ENCODE measurements around the gene NRG2.

Gene NRG2

DNA sequence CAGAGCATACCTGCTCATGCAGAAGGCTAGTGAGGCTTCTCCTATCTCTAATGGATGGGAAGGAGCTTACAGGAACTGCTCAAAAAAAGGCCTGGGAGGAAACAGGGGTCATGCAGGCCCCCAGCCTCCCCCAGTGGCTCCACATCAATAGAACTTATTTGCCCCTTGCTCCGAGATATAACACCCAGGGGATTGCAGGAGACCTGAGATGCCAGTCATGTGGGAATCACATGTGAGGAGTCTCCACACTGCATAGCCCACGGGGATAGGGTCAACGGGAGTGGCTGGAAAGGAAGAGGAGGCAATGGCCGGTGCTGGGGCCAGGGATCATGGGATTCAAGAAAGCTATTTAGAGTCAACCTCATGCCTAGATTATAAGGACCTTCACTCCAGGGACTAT lies 76.2 kb downstream of the NRG2 start:
- TF ChIP-seq, protein P1, sequence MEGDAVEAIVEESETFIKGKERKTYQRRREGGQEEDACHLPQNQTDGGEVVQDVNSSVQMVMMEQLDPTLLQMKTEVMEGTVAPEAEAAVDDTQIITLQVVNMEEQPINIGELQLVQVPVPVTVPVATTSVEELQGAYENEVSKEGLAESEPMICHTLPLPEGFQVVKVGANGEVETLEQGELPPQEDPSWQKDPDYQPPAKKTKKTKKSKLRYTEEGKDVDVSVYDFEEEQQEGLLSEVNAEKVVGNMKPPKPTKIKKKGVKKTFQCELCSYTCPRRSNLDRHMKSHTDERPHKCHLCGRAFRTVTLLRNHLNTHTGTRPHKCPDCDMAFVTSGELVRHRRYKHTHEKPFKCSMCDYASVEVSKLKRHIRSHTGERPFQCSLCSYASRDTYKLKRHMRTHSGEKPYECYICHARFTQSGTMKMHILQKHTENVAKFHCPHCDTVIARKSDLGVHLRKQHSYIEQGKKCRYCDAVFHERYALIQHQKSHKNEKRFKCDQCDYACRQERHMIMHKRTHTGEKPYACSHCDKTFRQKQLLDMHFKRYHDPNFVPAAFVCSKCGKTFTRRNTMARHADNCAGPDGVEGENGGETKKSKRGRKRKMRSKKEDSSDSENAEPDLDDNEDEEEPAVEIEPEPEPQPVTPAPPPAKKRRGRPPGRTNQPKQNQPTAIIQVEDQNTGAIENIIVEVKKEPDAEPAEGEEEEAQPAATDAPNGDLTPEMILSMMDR (conservative IDR thresholded peaks at IDR 0.05; ENCODE audit: low read depth, low read length) = no peak
- no peak for DNase-seq (ENCODE audit: low read depth)
- no peak overlapping the region for H3K4me3 ChIP-seq (ENCODE audit: low read length)

DNA sequence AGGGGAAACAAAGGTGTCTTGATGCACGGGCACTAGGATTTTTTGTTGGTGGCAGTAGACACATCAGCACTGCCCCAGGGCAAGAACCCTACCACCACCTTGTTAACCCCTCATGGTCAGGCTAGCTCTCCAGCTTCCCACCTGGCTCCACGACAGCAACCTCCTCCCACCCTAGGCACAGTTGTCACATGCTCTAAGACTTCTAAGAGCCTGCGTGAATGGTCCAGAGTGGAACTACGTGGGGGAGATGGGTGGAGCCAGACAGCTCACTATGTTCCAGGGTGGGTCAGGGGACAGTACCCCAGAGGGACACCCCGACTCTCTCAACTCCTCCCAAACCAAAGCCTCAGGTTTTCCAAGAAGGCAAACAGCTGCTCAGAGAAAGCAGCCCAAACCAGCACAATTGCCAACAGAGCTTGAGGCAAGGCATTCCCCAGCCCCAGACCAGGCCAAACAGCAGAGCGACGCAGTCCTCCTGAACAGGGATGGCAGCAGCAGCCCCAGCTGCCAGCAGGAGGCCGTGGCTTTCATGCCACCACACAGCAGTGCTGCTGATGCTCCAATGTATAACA lies 78.0 kb downstream of the NRG2 start:
- no peak for DNase-seq (ENCODE audit: low read depth)
- TF ChIP-seq, protein P1 (conservative IDR thresholded peaks at IDR 0.05; ENCODE audit: low read depth, low read length) = no peak
- H3K4me3 ChIP-seq (ENCODE audit: low read length) = no peak overlapping the region

DNA sequence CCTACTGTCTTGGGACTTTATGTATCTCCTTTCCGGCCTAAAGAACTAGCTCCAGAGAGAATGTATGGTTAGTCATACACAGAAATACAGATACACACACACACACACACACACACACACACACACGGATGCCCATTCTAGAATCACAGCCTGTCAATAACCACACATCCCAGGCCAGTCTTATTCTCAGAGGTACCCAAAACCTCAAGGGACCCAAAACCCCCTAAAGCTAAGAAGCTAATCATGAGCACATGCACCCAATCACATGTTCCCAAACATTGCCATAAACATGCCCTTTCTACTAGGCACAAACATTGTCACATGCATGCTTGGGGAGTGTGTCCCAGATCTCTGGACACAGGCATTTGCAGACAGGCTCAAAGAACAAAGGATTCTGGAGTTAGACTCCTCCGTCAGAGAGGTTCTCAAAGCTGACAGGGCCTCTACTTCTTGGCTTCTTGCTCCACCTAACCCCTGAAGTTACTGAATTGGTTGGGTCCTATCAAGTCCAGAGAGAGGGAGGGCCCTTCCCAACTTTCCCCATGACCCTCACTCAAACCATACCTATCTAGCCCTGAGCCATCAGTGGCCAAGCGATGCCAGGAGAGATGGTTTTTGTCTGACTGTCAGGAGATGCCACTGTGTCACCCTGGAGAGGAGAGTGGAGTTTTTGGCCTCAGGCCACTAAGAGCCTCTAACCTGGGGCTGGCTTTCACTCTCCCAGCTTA lies 78.7 kb downstream of the NRG2 start:
- TF ChIP-seq, protein P1 (conservative IDR thresholded peaks at IDR 0.05; ENCODE audit: low read depth, low read length) = no peak
- no peak for DNase-seq (ENCODE audit: low read depth)
- H3K4me3 ChIP-seq (ENCODE audit: low read length) = no peak overlapping the region

DNA sequence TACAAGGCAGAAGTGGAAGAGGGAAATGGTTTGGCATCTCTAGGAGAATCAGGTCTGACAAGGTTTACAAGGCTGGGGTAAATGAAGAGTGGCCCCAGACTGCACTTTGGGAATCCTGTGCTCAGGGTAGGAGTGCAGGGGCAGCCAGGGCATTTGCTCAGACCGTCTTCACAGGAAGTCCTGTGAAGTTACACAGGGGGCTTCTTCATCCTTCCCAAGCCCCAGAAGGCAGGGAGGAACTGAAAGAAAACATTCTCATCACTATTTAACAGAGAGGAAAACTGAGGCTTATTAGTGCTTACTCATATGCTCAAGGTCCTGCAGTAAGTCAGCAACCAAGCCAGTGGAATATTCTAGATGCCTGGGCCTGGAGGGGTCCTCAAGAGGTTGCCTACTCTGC lies 80.7 kb downstream of the NRG2 start:
- no peak for DNase-seq (ENCODE audit: low read depth)

DNA sequence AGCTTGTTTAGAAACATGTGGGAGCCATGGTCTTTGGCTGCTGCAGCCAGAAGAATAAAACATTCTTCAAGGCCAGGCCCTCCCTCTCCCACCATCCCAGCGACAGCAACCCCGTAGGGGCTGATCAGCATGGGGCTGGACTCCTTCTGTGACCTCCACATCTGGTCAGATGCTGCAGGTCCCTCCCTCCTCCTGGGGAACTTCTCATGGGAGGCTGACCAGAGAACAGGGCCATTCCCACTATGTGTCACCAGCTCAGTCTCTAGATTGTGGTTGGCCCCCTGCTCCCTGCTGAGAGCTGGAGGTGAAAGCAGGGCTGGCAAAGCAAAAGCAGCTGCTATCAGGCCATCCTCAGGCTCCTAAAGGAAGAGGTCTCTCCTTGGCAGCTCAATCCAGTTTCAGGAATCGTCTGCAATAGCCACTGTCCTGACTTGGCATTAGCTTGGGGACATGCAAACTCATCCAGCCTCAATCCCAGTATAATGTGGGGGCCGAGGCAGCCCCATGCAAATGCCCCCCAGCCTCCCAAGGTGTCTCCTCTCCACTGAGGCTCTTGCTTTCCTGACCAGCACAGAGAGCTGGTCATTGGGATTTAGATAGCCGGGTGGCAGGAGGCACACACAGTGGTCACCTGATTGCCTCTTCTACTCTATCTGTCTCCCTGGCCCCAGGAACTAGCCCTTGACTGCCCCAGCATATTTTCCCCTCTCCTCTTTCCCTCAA lies 81.5 kb downstream of the NRG2 start:
- no peak overlapping the region for H3K4me3 ChIP-seq (ENCODE audit: low read length)
- TF ChIP-seq, protein P1 (conservative IDR thresholded peaks at IDR 0.05; ENCODE audit: low read depth, low read length) = no peak
- DNase-seq (ENCODE audit: low read depth) = no peak

More for the DNA sequence above, 80.7 kb downstream of the NRG2 start:
- TF ChIP-seq, protein P1 (conservative IDR thresholded peaks at IDR 0.05; ENCODE audit: low read depth, low read length) = no peak
- no peak overlapping the region for H3K4me3 ChIP-seq (ENCODE audit: low read length)

DNA sequence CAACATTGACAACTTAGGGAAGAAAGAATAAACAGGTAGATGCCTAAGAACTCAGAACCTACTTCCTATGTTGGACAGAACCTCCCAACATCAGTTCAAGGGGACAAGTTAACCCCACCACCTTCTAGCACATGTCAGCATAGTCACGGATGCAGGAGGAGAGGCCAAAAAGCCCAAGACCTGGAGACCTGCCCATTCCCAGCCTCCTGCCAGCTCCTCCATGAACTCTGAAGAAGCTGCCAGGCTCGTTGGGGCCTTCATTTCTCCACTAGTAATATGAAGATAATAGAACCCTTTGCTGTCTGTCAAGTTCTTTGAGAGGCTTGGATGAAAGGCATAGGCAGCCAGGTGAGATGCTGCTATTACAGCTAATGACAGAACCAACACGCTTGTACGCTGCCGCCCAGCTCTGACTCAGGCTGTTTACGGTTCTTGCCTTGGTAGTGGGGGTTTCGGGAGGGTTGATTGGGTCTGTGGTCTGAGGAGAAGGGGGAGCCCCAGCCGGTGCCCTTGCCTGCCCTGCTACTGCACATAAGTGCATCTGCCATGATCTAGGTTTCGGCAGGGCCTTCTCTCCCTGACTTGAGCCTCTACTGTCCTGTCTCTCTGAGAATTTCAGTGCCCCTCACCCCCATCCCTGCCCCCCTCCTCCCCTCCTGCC lies 82.2 kb downstream of the NRG2 start:
- H3K4me3 ChIP-seq (ENCODE audit: low read length) = no peak overlapping the region
- TF ChIP-seq, protein P1 (conservative IDR thresholded peaks at IDR 0.05; ENCODE audit: low read depth, low read length) = no peak
- DNase-seq (ENCODE audit: low read depth) = no peak
